Activated CD8-positive, alpha-beta memory T cell treated with anti-CD3 and anti-CD28 coated beads, Interleukin-2, amount 50 U/mL, for 1 hour (primary cell): Measurements from ENCODE around the gene BCL7B.
"Not testable (repeated sequence)": the region's sequence is repeated elsewhere in the genome, so short reads cannot be mapped to it uniquely, and the experiment has no call there.

Experiments
- DNase-seq: peaks from one replicate; pipeline ENCODE4 v3.0.0-alpha.2; 2020; ENCODE audit errors: extremely low read depth

Gene BCL7B

DNA sequence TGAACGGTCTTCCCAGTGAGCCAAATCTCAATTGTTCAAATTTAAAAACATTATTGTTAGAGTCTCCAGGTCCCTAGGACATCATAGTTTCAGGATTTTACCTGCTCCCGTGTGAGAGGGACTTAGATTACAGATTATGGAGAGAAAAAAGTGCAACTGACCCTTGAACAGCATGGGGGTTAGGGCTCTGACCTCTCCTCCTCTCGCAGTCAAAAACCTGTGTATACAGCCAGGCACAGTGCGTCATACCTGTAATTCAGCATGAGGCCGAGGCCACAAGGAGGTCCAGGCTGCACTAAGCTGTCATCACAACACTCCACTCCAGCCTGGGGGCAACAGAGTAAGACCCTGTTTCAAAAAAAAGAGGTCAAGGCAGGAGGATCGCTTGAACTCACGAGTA, 60.9 kb downstream of the BCL7B start:
- no peak for DNase-seq

DNA sequence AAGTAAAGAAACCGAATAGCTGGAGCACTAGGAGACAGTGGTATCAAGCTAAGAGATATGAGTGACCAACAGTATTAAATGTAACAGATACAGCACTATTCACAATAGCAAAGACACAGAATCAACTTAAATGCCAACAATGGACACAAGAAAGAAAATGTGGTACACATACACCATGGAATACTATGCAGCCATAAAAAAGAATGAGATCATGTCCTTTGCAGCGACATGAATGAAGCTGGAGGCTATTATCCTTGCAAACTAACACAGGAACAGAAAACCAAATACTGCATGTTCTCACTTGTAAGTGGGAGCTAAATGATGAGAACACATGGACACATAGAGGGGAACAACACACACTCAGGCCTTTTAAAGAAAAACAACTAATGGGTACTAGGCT, 62.0 kb downstream of the BCL7B start:
- DNase-seq, result not testable (repeated sequence)

DNA sequence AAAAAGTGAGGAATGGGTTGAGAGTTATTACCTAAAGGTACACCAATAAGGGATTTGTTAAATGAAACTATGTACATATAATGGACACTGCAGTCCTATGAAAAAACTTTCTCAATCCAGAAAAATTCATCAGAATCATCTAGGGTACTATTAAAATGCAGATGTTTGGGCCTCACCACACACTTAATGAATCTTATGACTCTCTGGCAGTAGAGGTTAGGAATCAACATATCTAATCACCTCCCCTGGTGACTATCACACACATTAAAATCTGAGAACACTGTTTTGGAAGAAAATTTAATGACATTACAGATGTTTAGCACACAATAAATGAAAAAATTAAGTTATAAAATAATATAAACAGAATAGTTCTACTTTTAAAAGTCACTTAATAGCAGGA, 67.5 kb downstream of the BCL7B start:
- DNase-seq, result no peak

DNA sequence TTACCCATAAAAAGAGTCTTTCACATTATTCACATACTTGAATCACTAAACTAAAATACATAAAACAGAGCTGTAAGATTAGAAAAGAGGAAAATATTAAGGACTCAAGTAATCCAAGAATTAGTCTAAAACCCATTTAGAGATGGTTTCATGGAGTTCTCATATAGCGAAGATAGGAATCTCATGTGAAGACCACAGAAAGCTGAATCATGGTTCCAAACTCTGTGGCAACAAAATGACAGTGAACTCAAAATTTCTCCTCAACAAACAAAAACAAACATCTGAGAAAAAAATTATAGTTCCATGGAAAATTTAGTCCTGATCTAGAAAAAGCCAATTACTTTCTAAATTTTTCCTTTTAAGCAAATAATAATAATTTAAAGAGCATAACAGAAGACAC, 70.0 kb downstream of the BCL7B start:
- DNase-seq, result no peak
